HCT116 (cell line): ENCODE measurements around the gene CACNA1F. TPM values are rescaled to one million over a fixed set of nuclear protein-coding genes. Genes with fewer than 3 reads are reported as not detected.

Source experiments
- ATAC-seq: fragments of 200-7000 bp; cut with Tn5 transposase; 2 replicates; pipeline ENCODE4 v1.9.1; 2020; ENCODE audit warnings: mild to moderate bottlenecking, moderate library complexity
- BruUV-seq: library from RNA; stranded (reverse); fragments of 400-500 nt; replicated peaks from 2 replicates; lab custom pipeline; 2021; lab: Mats Ljungman, UMichigan
- CTCF ChIA-PET: fragments of 300-600 bp; sonication (Branson Sonifier 250); formaldehyde crosslinking; loops from one replicate; lab custom pipeline; 2021; ENCODE audit warnings: antibody characterized with exemption; lab: Charles Lee
- POLR2A ChIA-PET: fragments of 300-600, 350-600 bp; sonication (Branson Sonifier 250); formaldehyde crosslinking; loops from one replicate; lab custom pipeline; 2021; ENCODE audit warnings: antibody characterized with exemption; lab: Charles Lee
- RAD21 ChIA-PET, 2 experiments: fragments of 300-600 bp; sonication (Branson Sonifier 250); formaldehyde crosslinking; loops; one replicate each; lab custom pipeline; 2023; ENCODE audit warnings: low total read pairs in 2 of 2; ENCODE audit not compliant: uncharacterized antibody in 2 of 2, unreplicated experiment in 2 of 2, low non-redundant PET in 1 of 2; lab: Charles Lee
- DNase-seq: peaks from one replicate; pipeline ENCODE4 v3.0.0-alpha.2; 2010; ENCODE audit warnings: low read depth, low spot score
- H2AFZ ChIP-seq: fragments of 200-600 bp; shearing (Covaris generic), sonication (generic); 2 replicates; pipeline ENCODE4 v1.6.1; 2017; ENCODE audit warnings: low read depth, mixed run types, mixed read lengths, antibody characterized with exemption, low read length; ENCODE audit not compliant: poor library complexity, severe bottlenecking
- H3K27ac ChIP-seq: 2 replicates; pipeline ENCODE4 v1.5.1; 2012; ENCODE audit warnings: low read depth, low read length
- H3K27me3 ChIP-seq: fragments of 200-600 bp; sonication (generic); 2 replicates; pipeline ENCODE4 v1.6.1; 2016; ENCODE audit warnings: mixed run types, low read length, mixed read lengths; ENCODE audit not compliant: insufficient read depth
- H3K36me3 ChIP-seq, 2 experiments: fragments of 200-500 bp in 1 of 2; fragments of 200-600 bp in 1 of 2; sonication (Bioruptor generic) in 1 of 2; sonication (generic) in 1 of 2; 2 replicates each; pipeline versions ENCODE4 v1.5.1 to v1.6.1; 2014 to 2016; ENCODE audit warnings: low read length in 2 of 2, inconsistent platforms in 1 of 2, mixed read lengths in 1 of 2, mixed run types in 1 of 2; ENCODE audit not compliant: insufficient read depth in 2 of 2, control insufficient read depth in 1 of 2
- H3K4me1 ChIP-seq, 2 experiments: fragments of 200-600 bp in 1 of 2; sonication (generic) in 1 of 2; 2 replicates each; pipeline versions ENCODE4 v1.5.1 to v1.6.1; 2012 to 2017; ENCODE audit warnings: low read length in 2 of 2, inconsistent platforms in 1 of 2, mild to moderate bottlenecking in 1 of 2, mixed read lengths in 1 of 2, mixed run types in 1 of 2, moderate library complexity in 1 of 2; ENCODE audit not compliant: insufficient read depth in 2 of 2, control insufficient read depth in 1 of 2
- H3K4me2 ChIP-seq: fragments of 200-600 bp; sonication (generic); 2 replicates; pipeline ENCODE4 v1.6.1; 2017; ENCODE audit warnings: mixed run types, low read length, mixed read lengths
- H3K4me3 ChIP-seq, 2 experiments: fragments of 200-600 bp in 1 of 2; sonication (generic) in 1 of 2; replicated peaks in 1 of 2; 2 replicates each; pipeline ENCODE4 v1.5.1; 2011 to 2016; ENCODE audit warnings: low read length in 2 of 2, control low read depth in 1 of 2, low read depth in 1 of 2, mild to moderate bottlenecking in 1 of 2, mixed read lengths in 1 of 2, mixed run types in 1 of 2
- H3K79me2 ChIP-seq: fragments of 200-600 bp; sonication (generic); 2 replicates; pipeline ENCODE4 v1.6.1; 2017; ENCODE audit warnings: mild to moderate bottlenecking, mixed run types, low read length, moderate library complexity, mixed read lengths; ENCODE audit not compliant: insufficient read depth
- H3K9ac ChIP-seq: fragments of 200-600 bp; sonication (generic); 2 replicates; pipeline ENCODE4 v1.6.1; 2016; ENCODE audit warnings: low read length, mixed read lengths
- H3K9me2 ChIP-seq: fragments of 200-600 bp; sonication (generic), shearing (Covaris generic); 2 replicates; pipeline ENCODE4 v1.6.1; 2017; ENCODE audit warnings: mixed run types, mild to moderate bottlenecking, moderate library complexity; ENCODE audit not compliant: insufficient read depth
- H3K9me3 ChIP-seq, 2 experiments: fragments of 200-500 bp in 1 of 2; fragments of 200-600 bp in 1 of 2; sonication (Bioruptor generic) in 1 of 2; sonication (generic) in 1 of 2; 2 replicates each; pipeline ENCODE4 v1.6.1; 2014 to 2017; ENCODE audit warnings: low read length in 2 of 2, mixed read lengths in 2 of 2, inconsistent platforms in 1 of 2, low read depth in 1 of 2, mild to moderate bottlenecking in 1 of 2, mixed run types in 1 of 2, moderate library complexity in 1 of 2; ENCODE audit not compliant: control insufficient read depth in 1 of 2, insufficient read depth in 1 of 2
- H4K20me1 ChIP-seq: fragments of 200-600 bp; sonication (generic), shearing (Covaris generic); 2 replicates; pipeline ENCODE4 v1.6.1; 2017; ENCODE audit warnings: mixed run types, mild to moderate bottlenecking, moderate library complexity; ENCODE audit not compliant: insufficient read depth
- CBX3 ChIP-seq: IDR thresholded peaks from 2 replicates; pipeline ENCODE4 v1.6.1; 2012; ENCODE audit warnings: low read depth
- ELF1 ChIP-seq: IDR thresholded peaks from 2 replicates; pipeline ENCODE4 v1.6.1; 2012; ENCODE audit warnings: low read depth, borderline replicate concordance
- EZH2 ChIP-seq: fragments of 200-600 bp; sonication (generic); IDR thresholded peaks from 2 replicates; pipeline ENCODE4 v1.6.1; 2017; ENCODE audit warnings: antibody characterized with exemption, mixed run types
- EZH2phosphoT487 ChIP-seq: fragments of 200-600 bp; IDR thresholded peaks from 2 replicates; pipeline ENCODE4 v1.6.1; 2018; ENCODE audit warnings: antibody characterized with exemption, borderline replicate concordance
- JUND ChIP-seq: IDR thresholded peaks from 2 replicates; pipeline ENCODE4 v1.6.1; 2012
- POLR2AphosphoS5 ChIP-seq: IDR thresholded peaks from 2 replicates; pipeline ENCODE4 v1.6.1; 2011; ENCODE audit warnings: mild to moderate bottlenecking, low read depth, low read length, moderate library complexity
- RAD21 ChIP-seq: IDR thresholded peaks from 2 replicates; pipeline ENCODE4 v1.6.1; 2012; ENCODE audit warnings: low read depth, mild to moderate bottlenecking
- SIN3A ChIP-seq: IDR thresholded peaks from 2 replicates; pipeline ENCODE4 v1.6.1; 2012; ENCODE audit warnings: low read depth
- SP1 ChIP-seq: IDR thresholded peaks from 2 replicates; pipeline ENCODE4 v1.6.1; 2012; ENCODE audit warnings: low read depth
- SRF ChIP-seq: IDR thresholded peaks from 2 replicates; pipeline ENCODE4 v1.6.1; 2012; ENCODE audit warnings: low read depth
- YY1 ChIP-seq: IDR thresholded peaks from 2 replicates; pipeline ENCODE4 v1.6.1; 2011; ENCODE audit warnings: low read length, low read depth, moderate library complexity, mild to moderate bottlenecking; ENCODE audit not compliant: insufficient replicate concordance; ENCODE audit errors: extremely low read depth
- ZFX ChIP-seq: fragments of 450-650 bp; IDR thresholded peaks from 2 replicates; pipeline ENCODE4 v1.6.1; 2017
- ZNF274 ChIP-seq: fragments of 200-500 bp; sonication (Bioruptor generic); IDR thresholded peaks from 2 replicates; pipeline ENCODE4 v1.6.1; 2014; ENCODE audit warnings: mild to moderate bottlenecking, low read depth, low read length, inconsistent platforms
- intact Hi-C: fragments of 100-400 bp; cut with micrococcal nuclease; formaldehyde crosslinking; loops from 2 replicates; pipeline ENCODE4 v1.10.0; 2022
- total RNA-seq: library from RNA; stranded (reverse); gene quantifications from one replicate; pipeline ENCODE4 v1.2.1, GENCODE V29; 2021; ENCODE audit not compliant: unreplicated experiment
- TF ChIP-seq, protein P1 (sequence below): IDR thresholded peaks from 2 replicates; pipeline ENCODE4 v1.6.1; 2012

Gene CACNA1F
- total RNA-seq, 1 experiment from 2014 or later = not detected

DNA sequence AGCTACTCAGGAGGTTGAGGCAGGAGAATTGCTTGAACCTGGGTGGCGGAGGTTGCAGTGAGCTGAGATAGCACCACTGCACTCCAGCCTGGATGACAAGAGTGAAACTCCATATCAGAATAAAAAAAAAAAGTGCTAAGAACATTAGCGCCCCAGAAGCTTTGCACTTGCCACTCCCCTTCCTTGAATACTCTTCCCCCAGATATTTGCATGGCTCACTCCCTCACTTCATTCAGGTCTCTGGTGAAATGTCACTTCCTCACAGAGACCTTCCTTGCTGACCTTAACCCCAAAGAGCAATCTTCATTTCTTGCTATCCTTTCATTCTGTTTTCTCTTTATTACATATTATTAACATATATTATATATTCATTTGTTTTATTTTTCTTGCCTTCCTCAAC, 11.3 kb downstream of the CACNA1F start:
- Histone ChIP-seq H3K9me3 (no peaks in the 10 kb centered on the region), H3K27ac (no peak overlapping the region), H2AFZ (no peak overlapping the region), H3K27me3 (no peaks in the 10 kb centered on the region), H3K9me2 (no peaks in the 10 kb centered on the region)
- DNase-seq = no peak
- CTCF ChIA-PET = no interaction called here
- no TSS peak for BruUV-seq
- POLR2A ChIA-PET = no interaction called here
- TF ChIP-seq ZFX = no peak
- no peak for TF ChIP-seq EZH2phosphoT487
- TF ChIP-seq EZH2 = no peak
- no peak for TF ChIP-seq ZNF274
- no peak for TF ChIP-seq POLR2AphosphoS5
- no peak for TF ChIP-seq SIN3A
- no peak for TF ChIP-seq SRF
- no peak for TF ChIP-seq CBX3
- TF ChIP-seq YY1 = no peak
- TF ChIP-seq ELF1 = no peak
- TF ChIP-seq, all 23 proteins: peak for 0
- no peaks in the 10 kb centered on the region for H3K4me1 ChIP-seq
- no peaks in the 10 kb centered on the region for H3K36me3 ChIP-seq
- H3K79me2 ChIP-seq = no peaks in the 10 kb centered on the region
- no peaks in the 10 kb centered on the region for H4K20me1 ChIP-seq
- RAD21 ChIA-PET = no interaction called here
- intact Hi-C loops = no loop called here
- no peak overlapping the region for H3K4me3 ChIP-seq
- H3K4me2 ChIP-seq = no peak overlapping the region
- no peak overlapping the region for H3K9ac ChIP-seq
- ATAC-seq = no peak

DNA sequence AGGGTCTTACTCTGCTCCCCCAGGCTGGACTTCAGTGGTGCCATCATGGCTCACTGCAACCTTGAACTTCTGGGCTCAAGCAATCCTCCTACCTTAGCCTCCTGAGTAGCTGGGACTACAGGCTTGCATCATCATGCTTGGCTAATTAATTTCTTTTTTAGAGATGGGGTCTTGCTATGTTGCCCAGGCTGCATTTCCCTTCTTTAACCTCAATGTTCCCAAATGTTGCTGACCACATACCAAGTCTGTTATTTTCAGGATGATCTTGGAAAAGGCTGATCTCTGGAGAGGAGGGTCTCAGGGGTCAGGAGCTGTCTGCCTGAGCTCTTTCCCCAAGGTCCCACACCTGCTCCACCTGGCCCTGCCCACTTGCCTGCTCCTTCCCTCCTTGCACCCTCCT, 13.0 kb downstream of the CACNA1F start:
- Histone ChIP-seq H3K9me3 (no peaks in the 10 kb centered on the region), H3K4me1 (no peaks in the 10 kb centered on the region), H4K20me1 (no peaks in the 10 kb centered on the region), H2AFZ (no peak overlapping the region), H3K4me2 (no peak overlapping the region), H3K9me2 (no peaks in the 10 kb centered on the region), H3K79me2 (no peaks in the 10 kb centered on the region), H3K27ac (no peak overlapping the region), H3K9ac (no peak overlapping the region), H3K4me3 (no peak overlapping the region), H3K36me3 (no peaks in the 10 kb centered on the region), H3K27me3 (no peaks in the 10 kb centered on the region)
- ATAC-seq = no peak
- CTCF ChIA-PET = no interaction called here
- TF ChIP-seq JUND (no peak), SP1 (no peak), POLR2AphosphoS5 (no peak), ZFX (no peak), ELF1 (no peak), SIN3A (no peak), RAD21 (no peak), CBX3 (no peak)
- TF ChIP-seq, protein P1, sequence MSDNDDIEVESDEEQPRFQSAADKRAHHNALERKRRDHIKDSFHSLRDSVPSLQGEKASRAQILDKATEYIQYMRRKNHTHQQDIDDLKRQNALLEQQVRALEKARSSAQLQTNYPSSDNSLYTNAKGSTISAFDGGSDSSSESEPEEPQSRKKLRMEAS = no peak
- POLR2A ChIA-PET = no interaction called here
- DNase-seq = no peak
- intact Hi-C loops = no loop called here
- RAD21 ChIA-PET = no interaction called here
- BruUV-seq = no TSS peak
